Neural progenitor cell (in vitro differentiated cells): ENCODE measurements around the gene CD74.

ENCODE experiments used
- CTCF ChIP-seq: fragments of 200-600 bp; sonication (generic); IDR thresholded peaks from 2 replicates; pipeline ENCODE4 v1.5.1; 2017; ENCODE audit warnings: antibody characterized with exemption, mild to moderate bottlenecking
- EZH2phosphoT487 ChIP-seq: fragments of 200-600 bp; sonication (generic); IDR thresholded peaks from 2 replicates; pipeline ENCODE4 v1.6.1; 2017; ENCODE audit warnings: antibody characterized with exemption

GRCh38 chr5:150376799-150377771, 35.6 kb downstream of the CD74 start:
- no peak for TF ChIP-seq CTCF
- no peak for TF ChIP-seq EZH2phosphoT487
